Naive B cell (primary cell): ENCODE results near the gene ADGRV1. TPM values are rescaled to one million over a fixed set of nuclear protein-coding genes. Genes with fewer than 3 reads are reported as not detected.

ENCODE experiments used
- ATAC-seq, 2 donors: fragments of 150-1000 bp; cut with Tn5 transposase; 2 replicates each; pipeline ENCODE4 v1.10.0; 2021; ENCODE audit warnings: low read depth in 2 of 2, mild to moderate bottlenecking in 2 of 2, moderate library complexity in 2 of 2
- DNase-seq: peaks from one replicate; pipeline ENCODE4 v3.0.0; 2022
- H3K27ac Mint-ChIP-seq, 6 donors: one replicate each; pipeline ENCODE4 v1.8.0; 2020 to 2022; ENCODE audit warnings: mild to moderate bottlenecking in 6 of 6, mixed read lengths in 6 of 6, moderate library complexity in 5 of 6, inconsistent platforms in 2 of 6
- H3K27me3 Mint-ChIP-seq, 3 donors: one replicate each; pipeline ENCODE4 v1.8.0; 2021 to 2022; ENCODE audit warnings: mixed read lengths in 3 of 3, mild to moderate bottlenecking in 1 of 3
- H3K36me3 Mint-ChIP-seq, 2 donors: one replicate each; pipeline ENCODE4 v1.8.0; 2020 to 2022; ENCODE audit warnings: mixed read lengths in 2 of 2, inconsistent platforms in 1 of 2, mild to moderate bottlenecking in 1 of 2
- H3K4me1 Mint-ChIP-seq, 3 donors: one replicate each; pipeline ENCODE4 v1.8.0; 2020 to 2022; ENCODE audit warnings: mixed read lengths in 3 of 3, inconsistent platforms in 1 of 3, mild to moderate bottlenecking in 1 of 3, moderate library complexity in 1 of 3
- H3K4me3 Mint-ChIP-seq, 8 donors: one replicate each; pipeline ENCODE4 v1.8.0; 2020 to 2022; ENCODE audit warnings: mild to moderate bottlenecking in 8 of 8, mixed read lengths in 8 of 8, moderate library complexity in 8 of 8, inconsistent platforms in 2 of 8
- H3K9me3 Mint-ChIP-seq, 7 donors: one replicate each; pipeline ENCODE4 v1.8.0; 2020 to 2022; ENCODE audit warnings: mixed read lengths in 7 of 7, mild to moderate bottlenecking in 5 of 7, inconsistent platforms in 2 of 7, moderate library complexity in 1 of 7
- polyA plus RNA-seq, 6 donors: library from polyadenylated mRNA; unstranded; fragments of 300-500 nt; fragmentation: Illumina TruSeq; gene quantifications; one replicate each; pipeline ENCODE4 v1.2.3, GENCODE V29; 2021; ENCODE audit warnings: low read depth in 6 of 6

The ADGRV1 gene
- polyA plus RNA-seq, 6 donors from 2014 or later = 0.62 TPM; not detected in 5

- H3K9me3 Mint-ChIP-seq = peaks cover 0 to 1% (median 0%) of the 10 kb centered on the region in 7 donors
- no peaks in the 10 kb centered on the region for H3K27me3 Mint-ChIP-seq
- no peak overlapping the region for H3K27ac Mint-ChIP-seq
- H3K4me1 Mint-ChIP-seq = peaks cover 11 to 17% (median 13%) of the 10 kb centered on the region in 3 donors
- DNase-seq (no peak), ATAC-seq (no peak)
- H3K4me3 Mint-ChIP-seq = peak overlapping the region in 1 of 8 donors; percentile 61
- no peaks in the 10 kb centered on the region for H3K36me3 Mint-ChIP-seq
Measured at GRCh38 chr5:91166059-91166807, 607.6 kb downstream of the ADGRV1 start.

- H3K27ac Mint-ChIP-seq = no peak overlapping the region
- peaks cover 0 to 1% (median 0%) of the 10 kb centered on the region in 7 donors for H3K9me3 Mint-ChIP-seq
- H3K27me3 Mint-ChIP-seq = no peaks in the 10 kb centered on the region
- ATAC-seq (no peak), DNase-seq (no peak)
- H3K4me1 Mint-ChIP-seq = no peaks in the 10 kb centered on the region
- no peak overlapping the region for H3K4me3 Mint-ChIP-seq
- H3K36me3 Mint-ChIP-seq = no peaks in the 10 kb centered on the region
Measured at GRCh38 chr5:91168859-91169258, 610.3 kb downstream of the ADGRV1 start.

GRCh38 chr5:91170266-91170665, 611.7 kb downstream of the ADGRV1 start:
- H3K27me3 Mint-ChIP-seq = no peaks in the 10 kb centered on the region
- peaks cover 0 to 1% (median 0%) of the 10 kb centered on the region in 7 donors for H3K9me3 Mint-ChIP-seq

GRCh38 chr5:91171322-91171721, 612.7 kb downstream of the ADGRV1 start:
- DNase-seq = no peak
- no peak overlapping the region for H3K4me3 Mint-ChIP-seq
- no peak for ATAC-seq
- no peaks in the 10 kb centered on the region for H3K36me3 Mint-ChIP-seq
- H3K4me1 Mint-ChIP-seq = no peaks in the 10 kb centered on the region
- H3K9me3 Mint-ChIP-seq = peaks cover 0 to 1% (median 0%) of the 10 kb centered on the region in 7 donors
- no peaks in the 10 kb centered on the region for H3K27me3 Mint-ChIP-seq
- no peak overlapping the region for H3K27ac Mint-ChIP-seq

More at GRCh38 chr5:91170266-91170665, 611.7 kb downstream of the ADGRV1 start:
- ATAC-seq (no peak), DNase-seq (no peak)
- H3K36me3 Mint-ChIP-seq = no peaks in the 10 kb centered on the region
- H3K4me1 Mint-ChIP-seq = no peaks in the 10 kb centered on the region
- H3K27ac Mint-ChIP-seq = no peak overlapping the region
- H3K4me3 Mint-ChIP-seq = no peak overlapping the region

- H3K4me1 Mint-ChIP-seq = peaks cover 0 to 4% (median 2%) of the 10 kb centered on the region in 3 donors
- H3K36me3 Mint-ChIP-seq = no peaks in the 10 kb centered on the region
- no peaks in the 10 kb centered on the region for H3K27me3 Mint-ChIP-seq
- no peak overlapping the region for H3K27ac Mint-ChIP-seq
- no peak overlapping the region for H3K4me3 Mint-ChIP-seq
- ATAC-seq = no peak
- DNase-seq = no peak
- peaks cover 0 to under 1% (median 0%) of the 10 kb centered on the region in 7 donors for H3K9me3 Mint-ChIP-seq
Measured at GRCh38 chr5:91174396-91174795, 615.8 kb downstream of the ADGRV1 start.

- peaks cover 0 to 5% (median 2%) of the 10 kb centered on the region in 7 donors for H3K9me3 Mint-ChIP-seq
- no peaks in the 10 kb centered on the region for H3K27me3 Mint-ChIP-seq
- H3K27ac Mint-ChIP-seq = no peak overlapping the region
- no peaks in the 10 kb centered on the region for H3K36me3 Mint-ChIP-seq
- no peak overlapping the region for H3K4me3 Mint-ChIP-seq
- no peak for ATAC-seq
- H3K4me1 Mint-ChIP-seq = peaks cover 0 to 7% (median 2%) of the 10 kb centered on the region in 3 donors
- no peak for DNase-seq
Measured at GRCh38 chr5:91175708-91176107, 617.1 kb downstream of the ADGRV1 start.

GRCh38 chr5:91176288-91177016, 617.9 kb downstream of the ADGRV1 start:
- DNase-seq (no peak), ATAC-seq (no peak)
- H3K4me3 Mint-ChIP-seq = no peak overlapping the region
- no peaks in the 10 kb centered on the region for H3K27me3 Mint-ChIP-seq
- no peaks in the 10 kb centered on the region for H3K36me3 Mint-ChIP-seq
- H3K27ac Mint-ChIP-seq = peak overlapping the region in 3 of 6 donors; percentile 2 to 75 (median 29)
- H3K4me1 Mint-ChIP-seq = peaks cover 2 to 9% (median 3%) of the 10 kb centered on the region in 3 donors
- H3K9me3 Mint-ChIP-seq = peaks cover 0 to 5% (median 2%) of the 10 kb centered on the region in 7 donors

GRCh38 chr5:91177085-91177484, 618.5 kb downstream of the ADGRV1 start:
- no peaks in the 10 kb centered on the region for H3K36me3 Mint-ChIP-seq
- ATAC-seq (no peak), DNase-seq (no peak)
- H3K4me3 Mint-ChIP-seq = no peak overlapping the region
- peaks cover 5 to 11% (median 5%) of the 10 kb centered on the region in 3 donors for H3K4me1 Mint-ChIP-seq
- no peaks in the 10 kb centered on the region for H3K27me3 Mint-ChIP-seq
- no peak overlapping the region for H3K27ac Mint-ChIP-seq
- H3K9me3 Mint-ChIP-seq = peaks cover 0 to 5% (median 2%) of the 10 kb centered on the region in 7 donors

GRCh38 chr5:91177639-91178038, 619.0 kb downstream of the ADGRV1 start:
- no peak overlapping the region for H3K27ac Mint-ChIP-seq
- no peak for ATAC-seq
- no peak overlapping the region for H3K4me3 Mint-ChIP-seq
- DNase-seq = no peak
- no peaks in the 10 kb centered on the region for H3K27me3 Mint-ChIP-seq
- H3K4me1 Mint-ChIP-seq = peaks cover 10 to 12% (median 11%) of the 10 kb centered on the region in 3 donors
- no peaks in the 10 kb centered on the region for H3K36me3 Mint-ChIP-seq
- H3K9me3 Mint-ChIP-seq = peaks cover 0 to 5% (median 2%) of the 10 kb centered on the region in 7 donors

- H3K27ac Mint-ChIP-seq = no peak overlapping the region
- no peaks in the 10 kb centered on the region for H3K36me3 Mint-ChIP-seq
- H3K27me3 Mint-ChIP-seq = no peaks in the 10 kb centered on the region
- ATAC-seq (no peak), DNase-seq (no peak)
- H3K4me1 Mint-ChIP-seq = peaks cover 16 to 19% (median 19%) of the 10 kb centered on the region in 3 donors
- peaks cover 0 to 5% (median 2%) of the 10 kb centered on the region in 7 donors for H3K9me3 Mint-ChIP-seq
- no peak overlapping the region for H3K4me3 Mint-ChIP-seq
Measured at GRCh38 chr5:91178461-91178860, 619.9 kb downstream of the ADGRV1 start.

GRCh38 chr5:91179018-91179417, 620.4 kb downstream of the ADGRV1 start:
- H3K36me3 Mint-ChIP-seq = no peaks in the 10 kb centered on the region
- H3K27me3 Mint-ChIP-seq = no peaks in the 10 kb centered on the region
- H3K4me3 Mint-ChIP-seq = no peak overlapping the region
- H3K9me3 Mint-ChIP-seq = peaks cover 0 to 5% (median 2%) of the 10 kb centered on the region in 7 donors
- H3K4me1 Mint-ChIP-seq = peaks cover 22 to 24% (median 24%) of the 10 kb centered on the region in 3 donors
- ATAC-seq (no peak), DNase-seq (no peak)
- no peak overlapping the region for H3K27ac Mint-ChIP-seq

- H3K36me3 Mint-ChIP-seq = no peaks in the 10 kb centered on the region
- ATAC-seq (no peak), DNase-seq (no peak)
- H3K27ac Mint-ChIP-seq = no peak overlapping the region
- H3K27me3 Mint-ChIP-seq = peaks cover 0 to 1% (median 0%) of the 10 kb centered on the region in 3 donors
- peaks cover 0 to 5% (median 2%) of the 10 kb centered on the region in 7 donors for H3K9me3 Mint-ChIP-seq
- H3K4me3 Mint-ChIP-seq = no peak overlapping the region
- peaks cover 23 to 26% (median 25%) of the 10 kb centered on the region in 3 donors for H3K4me1 Mint-ChIP-seq
Measured at GRCh38 chr5:91180506-91180905, 621.9 kb downstream of the ADGRV1 start.

GRCh38 chr5:91182763-91183162, 624.2 kb downstream of the ADGRV1 start:
- Mint-ChIP-seq H3K9me3 (peaks cover 0 to 5% (median 2%) of the 10 kb centered on the region in 7 donors), H3K27me3 (peaks cover 0 to 8% (median 6%) of the 10 kb centered on the region in 3 donors), H3K27ac (peak overlapping the region in 4 of 6 donors; percentile 23 to 82 (median 66)), H3K4me3 (peak overlapping the region in 7 of 8 donors; percentile 0 to 82 (median 35)), H3K4me1 (peaks cover 19 to 26% (median 23%) of the 10 kb centered on the region in 3 donors), H3K36me3 (no peaks in the 10 kb centered on the region)
- DNase-seq = no peak
- ATAC-seq = peak; percentile 80 to 84
